ENCODE data around the gene MFAP1.

DNA sequence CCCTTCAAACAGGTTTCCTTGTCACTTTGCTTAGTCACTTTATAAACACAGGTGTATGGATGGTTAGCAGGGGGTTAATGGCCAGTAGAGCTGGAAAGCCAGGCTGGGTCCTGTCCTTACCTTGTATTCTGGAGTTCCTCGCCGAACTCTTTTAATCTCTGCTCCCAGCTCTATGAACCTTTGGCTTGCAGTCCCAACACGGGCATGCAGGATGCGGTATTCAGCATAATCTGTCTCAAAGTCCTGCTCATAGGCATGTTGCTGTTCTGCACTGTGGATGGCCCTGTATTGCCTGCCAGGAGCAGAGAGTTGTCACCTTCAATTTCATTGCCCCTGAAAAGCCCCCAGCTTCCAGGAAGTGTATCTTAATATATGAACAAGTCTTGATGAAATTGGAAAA lies 50.4 kb downstream of the MFAP1 start:
- TF ChIP-seq CTCF (IDR thresholded peaks at IDR 0.05) = no peak
- TF ChIP-seq POLR2A (IDR thresholded peaks at IDR 0.05) = no peak
